ENCODE data around the gene CABLES1.

Gene CABLES1

GRCh38 chr18:23114171-23114881, 21.0 kb upstream of the CABLES1 start:
- DNase-seq, result no peak

- DNase-seq, result no peak
Measured at GRCh38 chr18:23114911-23115310, 20.4 kb upstream of the CABLES1 start.

- DNase-seq, result no peak
Measured at GRCh38 chr18:23115683-23116096, 19.6 kb upstream of the CABLES1 start.

- no peak for DNase-seq
Measured at GRCh38 chr18:23121133-23121532, 14.2 kb upstream of the CABLES1 start.

GRCh38 chr18:23122334-23123229, 12.7 kb upstream of the CABLES1 start:
- no peak for DNase-seq

- no peak for DNase-seq
Measured at GRCh38 chr18:23126376-23127056, 8.8 kb upstream of the CABLES1 start.

GRCh38 chr18:23127090-23127489, 8.2 kb upstream of the CABLES1 start:
- DNase-seq, result no peak

GRCh38 chr18:23129355-23130002, 5.8 kb upstream of the CABLES1 start:
- DNase-seq, result no peak

GRCh38 chr18:23131693-23132319, 3.5 kb upstream of the CABLES1 start:
- peak; percentile 75 for DNase-seq

GRCh38 chr18:23133860-23134779, 1.2 kb upstream of the CABLES1 start:
- peak; percentile 23 for DNase-seq

- peak; percentile 24 for DNase-seq
Measured at GRCh38 chr18:23135550-23136325, 453 bp downstream of the CABLES1 start.

GRCh38 chr18:23136326-23137096, 1.2 kb downstream of the CABLES1 start:
- no peak for DNase-seq

- no peak for DNase-seq
Measured at GRCh38 chr18:23137097-23137635, 1.9 kb downstream of the CABLES1 start.

- DNase-seq, result no peak
Measured at GRCh38 chr18:23137788-23138216, 2.5 kb downstream of the CABLES1 start.

- DNase-seq, result no peak
Measured at GRCh38 chr18:23138471-23138870, 3.2 kb downstream of the CABLES1 start.

GRCh38 chr18:23141104-23141999, 6.1 kb downstream of the CABLES1 start:
- DNase-seq, result no peak

- DNase-seq, result no peak
Measured at GRCh38 chr18:23142251-23142929, 7.1 kb downstream of the CABLES1 start.
